ENCODE measurements around the gene TTC34. TPM values are rescaled to one million over a fixed set of nuclear protein-coding genes. Genes with fewer than 3 reads are reported as not detected.

Gene TTC34
- total and polyA plus RNA-seq, 9 of the 15 experiments (the other 6 are each of a cell fraction or from before 2014, with no cell fraction given) = 0.03 to 0.38 (median 0.05) TPM; not detected in 2

DNA sequence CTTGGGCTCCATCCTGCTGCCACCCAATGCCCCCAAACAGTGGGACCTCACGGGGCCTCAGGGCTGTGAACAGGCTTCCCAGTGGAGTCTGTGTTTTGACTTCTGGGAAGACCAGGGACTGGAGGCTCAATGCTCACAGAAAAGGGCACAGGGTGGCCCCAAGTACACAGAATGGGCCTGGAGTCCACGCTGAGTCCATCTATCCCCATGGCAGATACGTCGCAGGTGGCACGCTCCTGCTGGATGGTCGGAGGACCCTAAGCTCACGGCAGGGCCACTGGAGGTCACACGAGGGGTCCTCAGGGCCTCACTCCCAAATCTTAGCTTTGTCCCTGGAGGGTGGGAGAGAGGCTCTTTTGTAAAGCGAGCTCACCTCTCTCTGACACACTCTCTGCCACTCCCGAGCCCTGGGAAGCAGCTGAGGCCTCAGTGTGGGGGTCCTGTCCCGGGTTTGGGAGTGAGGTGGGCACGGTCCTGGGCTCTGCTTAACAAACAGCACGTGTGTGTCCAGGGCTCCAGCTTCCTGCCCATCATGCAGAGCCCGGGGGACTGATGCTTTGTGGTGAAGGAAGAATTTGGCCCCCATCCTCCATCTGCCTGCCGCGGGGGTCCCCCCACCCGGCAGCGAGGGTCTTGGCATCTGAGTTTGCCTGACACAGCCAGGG is 27.2 kb upstream of the TTC34 start:
- intact Hi-C loops (cut with micrococcal nuclease) = no loop called here
- no peak overlapping the region for H2AFZ ChIP-seq (ENCODE audit: low read depth, low read length)
- no TSS peak for BruUV-seq (replicated peaks)
- POLR2A ChIA-PET = no interaction called here
- no peaks in the 10 kb centered on the region for H3K4me1 ChIP-seq (replicated peaks in 1 of 2; ENCODE audit: control insufficient read depth in 2 of 2, insufficient read depth in 2 of 2, low read length in 2 of 2)
- ATAC-seq (no peak), DNase-seq (ENCODE audit: extremely low read depth in 1 of 4, low spot score in 3 of 4) (no peak), FAIRE-seq (no peak)
- no peaks in the 10 kb centered on the region for H3K9me1 ChIP-seq (ENCODE audit: control insufficient read depth, insufficient read depth, low read length)
- H3K9me3 ChIP-seq (replicated peaks; ENCODE audit: control insufficient read depth, insufficient read depth, low read depth, low read length) = no peaks in the 10 kb centered on the region
- in situ Hi-C loops (cut with MboI) = loop anchor here (10.0 kb wide), 1 partner anchor 596 kb away; no protein-coding TSS in a partner anchor
- no peak overlapping the region for H3K9ac ChIP-seq (ENCODE audit: insufficient read depth in 1 of 2, low read depth in 2 of 2, low read length in 2 of 2)
- no peaks in the 10 kb centered on the region for H3K79me2 ChIP-seq (ENCODE audit: control insufficient read depth, insufficient read depth, low read length)
- no peak overlapping the region for H3K4me3 ChIP-seq
- H3K4me2 ChIP-seq (ENCODE audit: insufficient read depth, low read length) = no peak overlapping the region
- under 1% methylated on average over 18 of the region's 18 CpGs for WGBS (ENCODE audit: insufficient coverage, low coverage, missing lambda C conversion rate)
- no peak overlapping the region for H3K27ac ChIP-seq (ENCODE audit: extremely low read depth, low read depth, low read length)
- H3K27me3 ChIP-seq (ENCODE audit: control insufficient read depth in 2 of 2, insufficient read depth in 2 of 2, low read length in 2 of 2) = peaks cover 0 to 4% of the 10 kb centered on the region in 2 experiments; a peak in 1 of 5 replicates
- H4K20me1 ChIP-seq (replicated peaks; ENCODE audit: control insufficient read depth, insufficient read depth, low read length) = no peaks in the 10 kb centered on the region
- H3K36me3 ChIP-seq (ENCODE audit: control insufficient read depth, insufficient read depth, low read length) = no peaks in the 10 kb centered on the region
- CTCF ChIA-PET (ENCODE audit: low intra/inter-chr PET ratio) = interaction anchor here (0.7 kb wide), 1 partner anchor 375 kb away, joined by 3 read pairs; no protein-coding TSS in a partner anchor
- TF ChIP-seq ZSCAN29 (IDR thresholded peaks at IDR 0.05) (no peak), FOXK1 (CRISPR knock-in tag; IDR thresholded peaks at IDR 0.05; ENCODE audit: borderline replicate concordance) (no peak), TRIM28 (IDR thresholded peaks at IDR 0.05) (no peak), ZNF668 (CRISPR knock-in tag; IDR thresholded peaks at IDR 0.05) (no peak), EP400 (IDR thresholded peaks at IDR 0.05) (no peak), SRF (CRISPR knock-in tag; IDR thresholded peaks at IDR 0.05) (no peak), U2AF2 (optimal IDR thresholded peaks at IDR 0.05; ENCODE audit: low read depth, low read length) (no peak)
- TF ChIP-seq, protein P1, sequence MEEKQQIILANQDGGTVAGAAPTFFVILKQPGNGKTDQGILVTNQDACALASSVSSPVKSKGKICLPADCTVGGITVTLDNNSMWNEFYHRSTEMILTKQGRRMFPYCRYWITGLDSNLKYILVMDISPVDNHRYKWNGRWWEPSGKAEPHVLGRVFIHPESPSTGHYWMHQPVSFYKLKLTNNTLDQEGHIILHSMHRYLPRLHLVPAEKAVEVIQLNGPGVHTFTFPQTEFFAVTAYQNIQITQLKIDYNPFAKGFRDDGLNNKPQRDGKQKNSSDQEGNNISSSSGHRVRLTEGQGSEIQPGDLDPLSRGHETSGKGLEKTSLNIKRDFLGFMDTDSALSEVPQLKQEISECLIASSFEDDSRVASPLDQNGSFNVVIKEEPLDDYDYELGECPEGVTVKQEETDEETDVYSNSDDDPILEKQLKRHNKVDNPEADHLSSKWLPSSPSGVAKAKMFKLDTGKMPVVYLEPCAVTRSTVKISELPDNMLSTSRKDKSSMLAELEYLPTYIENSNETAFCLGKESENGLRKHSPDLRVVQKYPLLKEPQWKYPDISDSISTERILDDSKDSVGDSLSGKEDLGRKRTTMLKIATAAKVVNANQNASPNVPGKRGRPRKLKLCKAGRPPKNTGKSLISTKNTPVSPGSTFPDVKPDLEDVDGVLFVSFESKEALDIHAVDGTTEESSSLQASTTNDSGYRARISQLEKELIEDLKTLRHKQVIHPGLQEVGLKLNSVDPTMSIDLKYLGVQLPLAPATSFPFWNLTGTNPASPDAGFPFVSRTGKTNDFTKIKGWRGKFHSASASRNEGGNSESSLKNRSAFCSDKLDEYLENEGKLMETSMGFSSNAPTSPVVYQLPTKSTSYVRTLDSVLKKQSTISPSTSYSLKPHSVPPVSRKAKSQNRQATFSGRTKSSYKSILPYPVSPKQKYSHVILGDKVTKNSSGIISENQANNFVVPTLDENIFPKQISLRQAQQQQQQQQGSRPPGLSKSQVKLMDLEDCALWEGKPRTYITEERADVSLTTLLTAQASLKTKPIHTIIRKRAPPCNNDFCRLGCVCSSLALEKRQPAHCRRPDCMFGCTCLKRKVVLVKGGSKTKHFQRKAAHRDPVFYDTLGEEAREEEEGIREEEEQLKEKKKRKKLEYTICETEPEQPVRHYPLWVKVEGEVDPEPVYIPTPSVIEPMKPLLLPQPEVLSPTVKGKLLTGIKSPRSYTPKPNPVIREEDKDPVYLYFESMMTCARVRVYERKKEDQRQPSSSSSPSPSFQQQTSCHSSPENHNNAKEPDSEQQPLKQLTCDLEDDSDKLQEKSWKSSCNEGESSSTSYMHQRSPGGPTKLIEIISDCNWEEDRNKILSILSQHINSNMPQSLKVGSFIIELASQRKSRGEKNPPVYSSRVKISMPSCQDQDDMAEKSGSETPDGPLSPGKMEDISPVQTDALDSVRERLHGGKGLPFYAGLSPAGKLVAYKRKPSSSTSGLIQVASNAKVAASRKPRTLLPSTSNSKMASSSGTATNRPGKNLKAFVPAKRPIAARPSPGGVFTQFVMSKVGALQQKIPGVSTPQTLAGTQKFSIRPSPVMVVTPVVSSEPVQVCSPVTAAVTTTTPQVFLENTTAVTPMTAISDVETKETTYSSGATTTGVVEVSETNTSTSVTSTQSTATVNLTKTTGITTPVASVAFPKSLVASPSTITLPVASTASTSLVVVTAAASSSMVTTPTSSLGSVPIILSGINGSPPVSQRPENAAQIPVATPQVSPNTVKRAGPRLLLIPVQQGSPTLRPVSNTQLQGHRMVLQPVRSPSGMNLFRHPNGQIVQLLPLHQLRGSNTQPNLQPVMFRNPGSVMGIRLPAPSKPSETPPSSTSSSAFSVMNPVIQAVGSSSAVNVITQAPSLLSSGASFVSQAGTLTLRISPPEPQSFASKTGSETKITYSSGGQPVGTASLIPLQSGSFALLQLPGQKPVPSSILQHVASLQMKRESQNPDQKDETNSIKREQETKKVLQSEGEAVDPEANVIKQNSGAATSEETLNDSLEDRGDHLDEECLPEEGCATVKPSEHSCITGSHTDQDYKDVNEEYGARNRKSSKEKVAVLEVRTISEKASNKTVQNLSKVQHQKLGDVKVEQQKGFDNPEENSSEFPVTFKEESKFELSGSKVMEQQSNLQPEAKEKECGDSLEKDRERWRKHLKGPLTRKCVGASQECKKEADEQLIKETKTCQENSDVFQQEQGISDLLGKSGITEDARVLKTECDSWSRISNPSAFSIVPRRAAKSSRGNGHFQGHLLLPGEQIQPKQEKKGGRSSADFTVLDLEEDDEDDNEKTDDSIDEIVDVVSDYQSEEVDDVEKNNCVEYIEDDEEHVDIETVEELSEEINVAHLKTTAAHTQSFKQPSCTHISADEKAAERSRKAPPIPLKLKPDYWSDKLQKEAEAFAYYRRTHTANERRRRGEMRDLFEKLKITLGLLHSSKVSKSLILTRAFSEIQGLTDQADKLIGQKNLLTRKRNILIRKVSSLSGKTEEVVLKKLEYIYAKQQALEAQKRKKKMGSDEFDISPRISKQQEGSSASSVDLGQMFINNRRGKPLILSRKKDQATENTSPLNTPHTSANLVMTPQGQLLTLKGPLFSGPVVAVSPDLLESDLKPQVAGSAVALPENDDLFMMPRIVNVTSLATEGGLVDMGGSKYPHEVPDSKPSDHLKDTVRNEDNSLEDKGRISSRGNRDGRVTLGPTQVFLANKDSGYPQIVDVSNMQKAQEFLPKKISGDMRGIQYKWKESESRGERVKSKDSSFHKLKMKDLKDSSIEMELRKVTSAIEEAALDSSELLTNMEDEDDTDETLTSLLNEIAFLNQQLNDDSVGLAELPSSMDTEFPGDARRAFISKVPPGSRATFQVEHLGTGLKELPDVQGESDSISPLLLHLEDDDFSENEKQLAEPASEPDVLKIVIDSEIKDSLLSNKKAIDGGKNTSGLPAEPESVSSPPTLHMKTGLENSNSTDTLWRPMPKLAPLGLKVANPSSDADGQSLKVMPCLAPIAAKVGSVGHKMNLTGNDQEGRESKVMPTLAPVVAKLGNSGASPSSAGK (IDR thresholded peaks at IDR 0.05) = no peak
- TF ChIP-seq, protein P2, sequence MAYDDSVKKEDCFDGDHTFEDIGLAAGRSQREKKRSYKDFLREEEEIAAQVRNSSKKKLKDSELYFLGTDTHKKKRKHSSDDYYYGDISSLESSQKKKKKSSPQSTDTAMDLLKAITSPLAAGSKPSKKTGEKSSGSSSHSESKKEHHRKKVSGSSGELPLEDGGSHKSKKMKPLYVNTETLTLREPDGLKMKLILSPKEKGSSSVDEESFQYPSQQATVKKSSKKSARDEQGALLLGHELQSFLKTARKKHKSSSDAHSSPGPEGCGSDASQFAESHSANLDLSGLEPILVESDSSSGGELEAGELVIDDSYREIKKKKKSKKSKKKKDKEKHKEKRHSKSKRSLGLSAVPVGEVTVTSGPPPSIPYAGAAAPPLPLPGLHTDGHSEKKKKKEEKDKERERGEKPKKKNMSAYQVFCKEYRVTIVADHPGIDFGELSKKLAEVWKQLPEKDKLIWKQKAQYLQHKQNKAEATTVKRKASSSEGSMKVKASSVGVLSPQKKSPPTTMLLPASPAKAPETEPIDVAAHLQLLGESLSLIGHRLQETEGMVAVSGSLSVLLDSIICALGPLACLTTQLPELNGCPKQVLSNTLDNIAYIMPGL (CRISPR knock-in tag; IDR thresholded peaks at IDR 0.05) = no peak
